Measurements from ENCODE around the gene TMEM147. TPM values are rescaled to one million over a fixed set of nuclear protein-coding genes. Genes with fewer than 3 reads are reported as not detected.

TMEM147 gene
- total and polyA plus RNA-seq, 2 experiments from 2014 or later, result 129 to 214 TPM

- peak overlapping the region; percentile 32; the same call in 1 of the 2 replicates for H3K4me3 ChIP-seq
- H3K4me1 ChIP-seq (ENCODE audit: insufficient read depth), result no peaks in the 10 kb centered on the region
- no peaks in the 10 kb centered on the region for H4K20me1 ChIP-seq (ENCODE audit: insufficient read depth)
- WGBS, 2 experiments (ENCODE audit: low coverage in 1 of 2, low lambda C conversion rate in 2 of 2, missing lambda C conversion rate in 2 of 2), result 44 to 47% methylated on average over 21 to 40 of the region's 53 CpGs
- peak overlapping the region; percentile 20 for H3K4me2 ChIP-seq (ENCODE audit: unreplicated experiment)
- H3F3A ChIP-seq (ENCODE audit: insufficient read depth), result no peaks in the 10 kb centered on the region
- in situ Hi-C loops (cut with MboI), result no loop called here
- H3K9me3 ChIP-seq (ENCODE audit: low read depth), result no peaks in the 10 kb centered on the region
- DNase-seq, result no peak
- no peaks in the 10 kb centered on the region for H3K79me2 ChIP-seq (ENCODE audit: insufficient read depth)
- H2AFZ ChIP-seq, result no peak overlapping the region
- H3K9me2 ChIP-seq (ENCODE audit: insufficient read depth), result no peaks in the 10 kb centered on the region
- H3K36me3 ChIP-seq (ENCODE audit: low read depth), result no peaks in the 10 kb centered on the region
- H3K27me3 ChIP-seq (replicated peaks; ENCODE audit: insufficient read depth), result 0 out of 2 replicates have a peak, but pooled peaks cover 14% of the 10 kb centered on the region
- TF ChIP-seq EZH2 (IDR thresholded peaks at IDR 0.05; ENCODE audit: insufficient read depth, poor library complexity, severe bottlenecking) (no peak), EZH2phosphoT487 (IDR thresholded peaks at IDR 0.05; ENCODE audit: insufficient read depth, low read depth) (no peak)
- no peak overlapping the region for H3K9ac ChIP-seq
- no peak overlapping the region for H3K27ac ChIP-seq
Measured at GRCh38 chr19:35558400-35559280, 13.2 kb downstream of the TMEM147 start.

GRCh38 chr19:35559281-35559659 lies 13.8 kb downstream of the TMEM147 start:
- H3K36me3 ChIP-seq (ENCODE audit: low read depth), result no peaks in the 10 kb centered on the region
- H3K79me2 ChIP-seq (ENCODE audit: insufficient read depth), result no peaks in the 10 kb centered on the region
- no peaks in the 10 kb centered on the region for H4K20me1 ChIP-seq (ENCODE audit: insufficient read depth)
- in situ Hi-C loops (cut with MboI), result no loop called here
- no peak overlapping the region for H3K27ac ChIP-seq
- TF ChIP-seq EZH2phosphoT487 (IDR thresholded peaks at IDR 0.05; ENCODE audit: insufficient read depth, low read depth) (no peak), EZH2 (IDR thresholded peaks at IDR 0.05; ENCODE audit: insufficient read depth, poor library complexity, severe bottlenecking) (no peak)
- DNase-seq, result no peak
- 0 out of 2 replicates have a peak, but pooled peaks cover 14% of the 10 kb centered on the region for H3K27me3 ChIP-seq (replicated peaks; ENCODE audit: insufficient read depth)
- no peaks in the 10 kb centered on the region for H3F3A ChIP-seq (ENCODE audit: insufficient read depth)
- no peaks in the 10 kb centered on the region for H3K9me2 ChIP-seq (ENCODE audit: insufficient read depth)
- H3K4me2 ChIP-seq (ENCODE audit: unreplicated experiment), result no peak overlapping the region
- H2AFZ ChIP-seq, result no peak overlapping the region
- no peaks in the 10 kb centered on the region for H3K4me1 ChIP-seq (ENCODE audit: insufficient read depth)
- no peak overlapping the region for H3K4me3 ChIP-seq
- no peak overlapping the region for H3K9ac ChIP-seq
- H3K9me3 ChIP-seq (ENCODE audit: low read depth), result no peaks in the 10 kb centered on the region
- 57 to 59% methylated on average over 11 of the region's 11 CpGs for WGBS, 2 experiments (ENCODE audit: low coverage in 1 of 2, low lambda C conversion rate in 2 of 2, missing lambda C conversion rate in 2 of 2)

- Histone ChIP-seq H3K4me3 (no peak overlapping the region), H2AFZ (no peak overlapping the region), H3K27me3 (replicated peaks; ENCODE audit: insufficient read depth) (0 out of 2 replicates have a peak, but pooled peaks cover 14% of the 10 kb centered on the region), H3K9me2 (ENCODE audit: insufficient read depth) (no peaks in the 10 kb centered on the region), H3K9me3 (ENCODE audit: low read depth) (no peaks in the 10 kb centered on the region), H3K4me1 (ENCODE audit: insufficient read depth) (no peaks in the 10 kb centered on the region), H3K27ac (no peak overlapping the region), H3F3A (ENCODE audit: insufficient read depth) (no peaks in the 10 kb centered on the region), H3K79me2 (ENCODE audit: insufficient read depth) (no peaks in the 10 kb centered on the region), H4K20me1 (ENCODE audit: insufficient read depth) (no peaks in the 10 kb centered on the region), H3K9ac (no peak overlapping the region), H3K4me2 (ENCODE audit: unreplicated experiment) (no peak overlapping the region), H3K36me3 (ENCODE audit: low read depth) (no peaks in the 10 kb centered on the region)
- 84 to 85% methylated on average over 22 to 23 of the region's 23 CpGs for WGBS, 2 experiments (ENCODE audit: low coverage in 1 of 2, low lambda C conversion rate in 2 of 2, missing lambda C conversion rate in 2 of 2)
- in situ Hi-C loops (cut with MboI), result no loop called here
- TF ChIP-seq EZH2 (IDR thresholded peaks at IDR 0.05; ENCODE audit: insufficient read depth, poor library complexity, severe bottlenecking), result no peak
- no peak for TF ChIP-seq EZH2phosphoT487 (IDR thresholded peaks at IDR 0.05; ENCODE audit: insufficient read depth, low read depth)
- no peak for DNase-seq
Measured at GRCh38 chr19:35559781-35560180, 14.4 kb downstream of the TMEM147 start.

GRCh38 chr19:35560271-35560670 lies 14.8 kb downstream of the TMEM147 start:
- Histone ChIP-seq H3K79me2 (ENCODE audit: insufficient read depth) (no peaks in the 10 kb centered on the region), H3K27ac (no peak overlapping the region), H3K9ac (no peak overlapping the region), H3K4me1 (ENCODE audit: insufficient read depth) (no peaks in the 10 kb centered on the region), H3K36me3 (ENCODE audit: low read depth) (no peaks in the 10 kb centered on the region), H3K27me3 (replicated peaks; ENCODE audit: insufficient read depth) (0 out of 2 replicates have a peak, but pooled peaks cover 14% of the 10 kb centered on the region), H4K20me1 (ENCODE audit: insufficient read depth) (no peaks in the 10 kb centered on the region), H2AFZ (no peak overlapping the region), H3K9me3 (ENCODE audit: low read depth) (no peaks in the 10 kb centered on the region), H3K4me2 (ENCODE audit: unreplicated experiment) (no peak overlapping the region), H3K9me2 (ENCODE audit: insufficient read depth) (no peaks in the 10 kb centered on the region), H3K4me3 (no peak overlapping the region), H3F3A (ENCODE audit: insufficient read depth) (no peaks in the 10 kb centered on the region)
- WGBS, 2 experiments (ENCODE audit: low coverage in 1 of 2, low lambda C conversion rate in 2 of 2, missing lambda C conversion rate in 2 of 2), result 80 to 86% methylated on average over 14 to 18 of the region's 18 CpGs
- DNase-seq, result no peak
- in situ Hi-C loops (cut with MboI), result no loop called here
- no peak for TF ChIP-seq EZH2phosphoT487 (IDR thresholded peaks at IDR 0.05; ENCODE audit: insufficient read depth, low read depth)
- TF ChIP-seq EZH2 (IDR thresholded peaks at IDR 0.05; ENCODE audit: insufficient read depth, poor library complexity, severe bottlenecking), result no peak
